ENCODE data around the gene HES4.

The HES4 gene

GRCh38 chr1:1039145-1039910, 39.4 kb upstream of the HES4 start:
- no peak for TF ChIP-seq CTCF (IDR thresholded peaks at IDR 0.05; ENCODE audit: low read depth, low read length)
- H3K4me3 ChIP-seq (ENCODE audit: low read depth, low read length), result no peak overlapping the region

- TF ChIP-seq CTCF (IDR thresholded peaks at IDR 0.05; ENCODE audit: low read depth, low read length), result no peak
- no peak overlapping the region for H3K4me3 ChIP-seq (ENCODE audit: low read depth, low read length)
Measured at GRCh38 chr1:1038694-1039093, 38.8 kb upstream of the HES4 start.

- H3K4me3 ChIP-seq (ENCODE audit: low read depth, low read length), result no peak overlapping the region
- TF ChIP-seq CTCF (IDR thresholded peaks at IDR 0.05; ENCODE audit: low read depth, low read length), result no peak
Measured at GRCh38 chr1:1037366-1038327, 37.8 kb upstream of the HES4 start.

GRCh38 chr1:1035291-1035943, 35.5 kb upstream of the HES4 start:
- no peak for TF ChIP-seq CTCF (IDR thresholded peaks at IDR 0.05; ENCODE audit: low read depth, low read length)
- no peak overlapping the region for H3K4me3 ChIP-seq (ENCODE audit: low read depth, low read length)

- no peak for TF ChIP-seq CTCF (IDR thresholded peaks at IDR 0.05; ENCODE audit: low read depth, low read length)
- H3K4me3 ChIP-seq (ENCODE audit: low read depth, low read length), result no peak overlapping the region
Measured at GRCh38 chr1:1034439-1034781, 34.5 kb upstream of the HES4 start.

GRCh38 chr1:1033731-1034438, 34.0 kb upstream of the HES4 start:
- TF ChIP-seq CTCF (IDR thresholded peaks at IDR 0.05; ENCODE audit: low read depth, low read length), result no peak
- no peak overlapping the region for H3K4me3 ChIP-seq (ENCODE audit: low read depth, low read length)
